Transverse colon (tissue), 4 donors: ENCODE measurements around the gene SLC7A9. TPM values are rescaled to one million over a fixed set of nuclear protein-coding genes. Genes with fewer than 3 reads are reported as not detected.

Source experiments
- DNase-seq: peaks from one replicate; pipeline ENCODE4 v3.0.0-alpha.2; 2019
- H3K27ac ChIP-seq, 4 donors: fragments of 200-600 bp; sonication (generic); 2 replicates each; pipeline ENCODE4 v1.5.1; 2016 to 2018; ENCODE audit warnings: inconsistent platforms in 4 of 4
- H3K27me3 ChIP-seq: fragments of 200-600 bp; sonication (generic); 2 replicates; pipeline ENCODE4 v1.5.1; 2017; ENCODE audit warnings: inconsistent platforms
- H3K36me3 ChIP-seq, 4 donors: fragments of 200-600 bp; sonication (generic); 2 replicates each; pipeline ENCODE4 v1.5.1; 2017 to 2019; ENCODE audit warnings: inconsistent platforms in 4 of 4
- H3K4me1 ChIP-seq, 4 donors: fragments of 200-600 bp; sonication (generic); 2 replicates each; pipeline ENCODE4 v1.5.1; 2017 to 2020; ENCODE audit warnings: inconsistent platforms in 4 of 4
- H3K4me3 ChIP-seq, 4 donors: fragments of 200-600 bp; sonication (generic); 1 replicate in 1 of 4; 2 replicates in 3 of 4; pipeline versions ENCODE4 v1.5.1 to v1.6.1; 2017 to 2019; ENCODE audit warnings: inconsistent platforms in 4 of 4
- H3K9me3 ChIP-seq, 2 donors: fragments of 200-600 bp; sonication (generic); 2 replicates each; pipeline ENCODE4 v1.5.1; 2017 to 2019; ENCODE audit warnings: inconsistent platforms in 2 of 2
- CTCF ChIP-seq, 5 experiments: fragments of 200-600 bp in 3 of 5; fragments of 450-650 bp in 2 of 5; sonication (generic) in 3 of 5; IDR thresholded peaks; 1 replicate in 2 of 5; 2 replicates in 3 of 5; pipeline ENCODE4 v1.5.1; 2016 to 2017; ENCODE audit warnings: antibody characterized with exemption in 5 of 5, inconsistent platforms in 3 of 5, mild to moderate bottlenecking in 2 of 5, moderate library complexity in 1 of 5
- EP300 ChIP-seq: sonication (generic); formaldehyde crosslinking; IDR thresholded peaks from one replicate; pipeline ENCODE4 v1.6.1; 2017; ENCODE audit warnings: antibody characterized with exemption, low read depth
- POLR2A ChIP-seq: fragments of 450-650 bp; IDR thresholded peaks from one replicate; pipeline ENCODE4 v1.6.1; 2016; ENCODE audit warnings: antibody characterized with exemption, mild to moderate bottlenecking, moderate library complexity
- POLR2AphosphoS5 ChIP-seq, 3 donors: sonication (generic); formaldehyde crosslinking; IDR thresholded peaks; one replicate each; pipeline ENCODE4 v1.6.1; 2016; ENCODE audit warnings: antibody characterized with exemption in 3 of 3
- WGBS, 2 donors: methylation state at CpG; one replicate each; pipeline ENCODE4 v1.1.5; 2018; ENCODE audit warnings: low coverage in 1 of 2; 5-methylcytosine and 5-hydroxymethylcytosine counted together
- in situ Hi-C, 4 donors: fragments of 200-750 bp; cut with MboI; loops; one replicate each; pipeline versions ENCODE4 v1.15.0 to v1.15.1; 2017; ENCODE audit warnings: low sequenced_read_pairs in 3 of 4, low pct_ligation_motif_present in 1 of 4, low pct_unique_long_range_greater_than_20kb in 1 of 4
- intact Hi-C: fragments of 100-400 bp; cut with DNase I; formaldehyde crosslinking; loops from one replicate; pipeline ENCODE4 v1.15.1; 2023; ENCODE audit warnings: low total_unique reads
- total RNA-seq, 4 donors: library from RNA; depleted of rRNA; stranded (reverse); fragments of >200 nt; gene quantifications; one replicate each; pipeline ENCODE4 v1.1.0, GENCODE V29; 2016

SLC7A9 gene
- total RNA-seq, 4 donors from 2014 or later = 2.5 to 11.2 TPM; not detected in 2

- in situ Hi-C loops (no loop called here), intact Hi-C loops (no loop called here)
- Histone ChIP-seq H3K4me3 (no peak overlapping the region), H3K36me3 (no peaks in the 10 kb centered on the region), H3K27me3 (peaks cover 6% of the 10 kb centered on the region), H3K9me3 (no peaks in the 10 kb centered on the region), H3K27ac (no peak overlapping the region), H3K4me1 (no peaks in the 10 kb centered on the region)
- 86% methylated on average over 13 of the region's 13 CpGs; no CpG with 5 or more reads in 1 of the 2 donors for WGBS, 2 donors
- DNase-seq = no peak
- TF ChIP-seq POLR2AphosphoS5 (IDR thresholded peaks at IDR 0.05) (no peak), EP300 (no peak), POLR2A (no peak), CTCF (IDR thresholded peaks at IDR 0.05) (no peak)
Observed at GRCh38 chr19:32863841-32864240, 5.7 kb downstream of the SLC7A9 start.

GRCh38 chr19:32863301-32863700 is 6.3 kb downstream of the SLC7A9 start:
- Histone ChIP-seq H3K27me3 (peaks cover 6% of the 10 kb centered on the region), H3K4me3 (no peak overlapping the region), H3K27ac (no peak overlapping the region), H3K4me1 (no peaks in the 10 kb centered on the region), H3K36me3 (no peaks in the 10 kb centered on the region), H3K9me3 (no peaks in the 10 kb centered on the region)
- intact Hi-C loops (no loop called here), in situ Hi-C loops (no loop called here)
- TF ChIP-seq EP300 = no peak
- TF ChIP-seq POLR2AphosphoS5 (IDR thresholded peaks at IDR 0.05) = no peak
- no peak for TF ChIP-seq POLR2A
- no peak for TF ChIP-seq CTCF (IDR thresholded peaks at IDR 0.05)
- 94 to 97% methylated on average over 6 to 8 of the region's 8 CpGs for WGBS, 2 donors
- no peak for DNase-seq

- no peak for DNase-seq
- Histone ChIP-seq H3K36me3 (no peaks in the 10 kb centered on the region), H3K27me3 (peaks cover 6% of the 10 kb centered on the region), H3K4me1 (no peaks in the 10 kb centered on the region), H3K4me3 (no peak overlapping the region), H3K9me3 (no peaks in the 10 kb centered on the region), H3K27ac (no peak overlapping the region)
- no peak for TF ChIP-seq POLR2AphosphoS5 (IDR thresholded peaks at IDR 0.05)
- no peak for TF ChIP-seq POLR2A
- no peak for TF ChIP-seq EP300
- no peak for TF ChIP-seq CTCF (IDR thresholded peaks at IDR 0.05)
- in situ Hi-C loops (no loop called here), intact Hi-C loops (no loop called here)
- WGBS, 2 donors = 83 to 94% methylated on average over 3 to 14 of the region's 14 CpGs
Observed at GRCh38 chr19:32862741-32863140, 6.8 kb downstream of the SLC7A9 start.

GRCh38 chr19:32862173-32862572 is 7.4 kb downstream of the SLC7A9 start:
- no peaks in the 10 kb centered on the region for H3K36me3 ChIP-seq
- no peak overlapping the region for H3K27ac ChIP-seq
- peaks cover 6% of the 10 kb centered on the region for H3K27me3 ChIP-seq
- TF ChIP-seq CTCF (IDR thresholded peaks at IDR 0.05) = no peak
- TF ChIP-seq POLR2AphosphoS5 (IDR thresholded peaks at IDR 0.05) = no peak
- no peak for TF ChIP-seq EP300
- TF ChIP-seq POLR2A = no peak
- H3K4me1 ChIP-seq = no peaks in the 10 kb centered on the region
- in situ Hi-C loops (no loop called here), intact Hi-C loops (no loop called here)
- 80 to 89% methylated on average over 6 to 19 of the region's 19 CpGs for WGBS, 2 donors
- no peaks in the 10 kb centered on the region for H3K9me3 ChIP-seq
- no peak overlapping the region for H3K4me3 ChIP-seq
- no peak for DNase-seq
